GM21447 (cell line): ENCODE measurements around the gene DTNBP1.

Experiments used
- ATAC-seq: cut with Tn5 transposase; IDR thresholded peaks from one replicate; pipeline ENCODE4 v1.9.1; 2021; ENCODE audit not compliant: unreplicated experiment

DTNBP1 gene

DNA sequence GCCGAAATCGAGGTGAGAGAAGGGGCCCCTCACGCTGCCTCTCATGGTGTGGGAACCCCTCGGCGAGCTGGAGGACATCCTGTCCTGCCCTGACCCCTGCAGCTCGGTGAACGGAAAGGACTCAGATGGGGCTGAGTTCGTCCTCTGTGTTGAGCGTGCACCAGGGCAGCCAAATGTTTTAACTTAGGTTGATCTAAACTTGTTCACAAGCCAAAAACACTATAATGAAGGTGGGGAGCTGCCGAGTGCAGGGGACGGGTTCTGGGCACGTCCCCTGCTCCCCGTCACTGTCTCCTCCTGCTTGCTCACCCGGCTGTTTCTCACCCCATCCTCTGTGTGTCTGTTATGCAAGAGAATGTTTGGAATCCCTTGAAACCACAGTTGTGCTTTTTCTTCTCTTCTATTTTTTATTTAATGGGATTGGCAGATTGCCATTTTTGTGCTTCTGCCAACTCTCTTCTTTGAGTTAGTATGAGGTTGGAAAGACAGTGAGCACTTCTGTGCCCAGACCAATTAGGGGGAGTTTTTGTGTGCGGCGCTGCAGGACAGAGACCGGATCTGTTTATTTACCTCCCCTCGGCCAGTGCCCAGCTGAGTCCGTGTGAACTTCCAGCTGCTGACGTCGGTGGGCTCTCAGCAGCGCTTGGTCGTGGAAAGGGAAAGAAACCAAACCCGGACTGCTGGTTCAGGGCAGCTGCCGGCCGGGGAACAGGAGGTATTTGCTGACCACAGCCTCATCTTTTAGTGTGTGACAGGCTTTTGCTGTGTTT lies 158.1 kb downstream of the DTNBP1 start:
- no peak for ATAC-seq

DNA sequence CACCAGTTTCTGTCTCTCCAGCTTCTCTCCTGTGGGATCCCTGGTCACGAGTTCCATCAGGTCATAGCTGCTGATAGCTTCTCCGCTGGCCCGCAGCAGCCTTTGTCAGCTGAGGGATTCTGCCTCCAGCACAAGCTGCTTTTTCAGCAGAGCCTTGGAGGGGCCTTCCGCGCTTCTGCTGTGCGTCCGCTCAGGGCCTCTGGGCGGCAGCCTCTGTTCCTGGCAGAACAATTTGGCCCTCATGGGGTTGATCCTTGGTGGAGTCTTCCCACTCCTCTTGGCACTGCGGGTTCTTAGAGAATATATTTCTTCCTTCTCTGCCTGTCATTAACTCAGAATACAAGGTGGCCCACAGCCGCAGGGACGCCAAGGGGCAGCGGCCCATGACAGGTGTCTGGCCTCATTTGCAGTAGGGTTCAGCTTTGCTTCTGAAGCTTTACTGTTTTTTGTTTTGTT lies 158.8 kb downstream of the DTNBP1 start:
- no peak for ATAC-seq

DNA sequence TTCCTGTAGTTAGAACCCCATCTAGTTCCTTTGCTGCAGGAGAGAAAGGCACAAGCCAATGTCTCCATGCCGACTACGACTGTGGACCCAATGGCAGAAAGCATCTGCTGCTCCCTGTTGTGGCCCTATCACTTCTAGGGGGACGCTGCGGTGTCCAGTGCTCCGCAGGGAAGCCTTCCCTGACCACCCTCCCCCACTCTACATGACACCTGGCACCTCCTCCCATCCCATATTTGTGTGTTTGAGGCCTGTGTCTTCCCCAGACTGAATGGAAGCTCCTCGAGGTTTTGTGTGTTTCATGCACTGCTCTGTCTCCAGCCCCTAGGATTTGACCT lies 159.5 kb downstream of the DTNBP1 start:
- no peak for ATAC-seq

DNA sequence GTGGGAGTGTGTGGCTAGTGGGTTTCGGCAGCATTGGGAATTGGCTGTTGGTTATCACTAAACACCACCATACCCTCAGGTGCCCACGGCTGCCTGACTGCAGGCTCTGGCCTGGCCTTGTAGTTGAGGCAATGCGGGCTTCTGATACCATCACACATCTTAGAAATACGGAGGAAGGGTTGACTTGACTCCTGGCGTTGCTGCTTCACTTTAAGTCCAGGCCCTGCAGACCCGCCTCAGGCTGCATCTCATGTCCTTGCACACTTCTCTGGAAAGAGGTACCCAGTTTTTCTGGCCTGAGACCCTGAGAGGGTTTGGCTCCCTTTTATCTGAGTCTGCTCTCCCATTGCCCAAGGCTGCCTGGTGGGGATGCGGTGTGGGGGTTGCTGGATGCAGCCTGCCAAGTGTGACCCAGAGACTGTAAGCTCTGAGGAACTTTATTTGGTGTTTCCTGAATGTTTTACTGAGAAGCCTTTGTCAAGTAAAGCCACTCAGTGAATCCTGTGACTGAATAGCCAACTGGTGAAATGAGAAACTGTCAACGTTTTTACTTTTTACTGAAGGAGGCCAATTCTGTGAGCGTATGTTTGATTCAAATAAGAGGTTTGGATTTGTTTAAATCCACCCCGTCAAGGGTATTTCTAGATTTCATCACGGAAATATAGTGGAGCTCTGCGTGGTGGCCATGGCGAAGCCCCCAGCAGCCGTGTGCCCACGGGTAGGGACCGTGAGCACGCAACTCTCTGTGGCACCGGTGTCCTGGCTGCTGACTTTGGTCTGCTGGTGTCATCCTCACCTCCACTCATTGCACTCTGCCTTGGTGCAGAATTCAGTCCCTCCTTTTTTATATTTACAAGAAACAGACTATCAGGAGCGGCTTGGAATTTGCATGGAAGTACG lies 160.1 kb downstream of the DTNBP1 start:
- no peak for ATAC-seq

DNA sequence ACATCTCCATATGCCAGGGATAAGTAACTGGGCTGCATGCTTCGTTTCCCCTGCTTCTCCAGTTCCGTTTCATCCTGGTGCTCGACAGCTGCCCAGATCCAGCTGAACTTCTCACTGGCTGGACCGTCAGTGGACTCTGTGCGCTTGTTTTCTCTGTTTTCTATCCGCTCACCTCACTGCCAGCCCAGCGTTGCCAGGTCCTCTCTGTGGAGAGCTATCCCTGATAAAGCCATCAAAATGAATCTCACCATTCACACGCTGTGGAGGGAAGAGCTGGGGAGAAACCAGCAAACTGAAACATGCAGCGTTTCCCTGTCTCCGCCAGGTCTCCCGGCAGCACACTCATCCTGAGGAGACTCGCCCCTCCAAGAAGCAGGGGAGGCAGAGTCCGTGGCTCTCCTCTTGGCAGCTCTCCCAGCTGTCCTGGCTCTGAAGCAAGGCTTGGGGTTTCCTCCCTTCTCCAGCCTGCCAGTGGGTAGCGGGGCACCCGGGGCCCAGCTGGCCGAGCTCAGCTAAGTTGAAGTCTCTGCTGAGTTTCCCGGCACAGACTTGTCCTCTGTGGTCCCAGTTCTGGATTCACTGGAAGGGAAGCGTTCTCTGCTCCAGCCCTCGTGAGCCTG lies 160.9 kb downstream of the DTNBP1 start:
- ATAC-seq: no peak

DNA sequence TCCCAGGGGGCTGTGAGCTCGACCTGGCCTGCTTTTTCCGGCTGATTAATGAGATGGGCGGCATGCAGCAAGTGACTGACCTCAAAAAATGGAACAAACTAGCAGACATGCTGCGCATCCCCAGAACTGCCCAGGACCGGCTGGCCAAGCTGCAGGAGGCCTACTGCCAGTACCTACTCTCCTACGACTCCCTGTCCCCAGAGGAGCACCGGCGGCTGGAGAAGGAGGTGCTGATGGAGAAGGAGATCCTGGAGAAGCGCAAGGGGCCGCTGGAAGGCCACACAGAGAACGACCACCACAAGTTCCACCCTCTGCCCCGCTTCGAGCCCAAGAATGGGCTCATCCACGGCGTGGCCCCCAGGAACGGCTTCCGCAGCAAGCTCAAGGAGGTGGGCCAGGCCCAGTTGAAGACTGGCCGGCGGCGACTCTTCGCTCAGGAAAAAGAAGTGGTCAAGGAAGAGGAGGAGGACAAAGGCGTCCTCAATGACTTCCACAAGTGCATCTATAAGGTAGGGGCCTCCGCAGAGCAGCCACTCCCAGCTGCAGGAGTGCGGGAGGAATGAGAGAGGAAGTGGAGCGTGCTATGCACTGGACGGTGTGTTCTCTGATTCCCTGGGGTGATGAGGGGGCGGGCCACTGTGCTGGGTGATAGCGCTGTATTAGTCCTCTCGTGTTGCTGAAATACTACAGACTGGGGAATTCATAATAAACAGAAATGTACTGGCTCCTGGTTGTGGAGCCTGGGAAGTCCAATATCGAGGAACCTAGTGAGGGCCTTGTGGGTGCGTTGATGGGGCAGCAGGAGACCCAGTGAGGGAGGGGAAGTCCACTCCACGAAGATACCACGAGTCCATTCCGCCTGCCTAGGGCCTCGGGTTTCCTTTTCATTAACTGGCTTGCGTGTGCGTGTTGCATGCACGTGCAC lies 161.7 kb downstream of the DTNBP1 start:
- ATAC-seq: no peak

DNA sequence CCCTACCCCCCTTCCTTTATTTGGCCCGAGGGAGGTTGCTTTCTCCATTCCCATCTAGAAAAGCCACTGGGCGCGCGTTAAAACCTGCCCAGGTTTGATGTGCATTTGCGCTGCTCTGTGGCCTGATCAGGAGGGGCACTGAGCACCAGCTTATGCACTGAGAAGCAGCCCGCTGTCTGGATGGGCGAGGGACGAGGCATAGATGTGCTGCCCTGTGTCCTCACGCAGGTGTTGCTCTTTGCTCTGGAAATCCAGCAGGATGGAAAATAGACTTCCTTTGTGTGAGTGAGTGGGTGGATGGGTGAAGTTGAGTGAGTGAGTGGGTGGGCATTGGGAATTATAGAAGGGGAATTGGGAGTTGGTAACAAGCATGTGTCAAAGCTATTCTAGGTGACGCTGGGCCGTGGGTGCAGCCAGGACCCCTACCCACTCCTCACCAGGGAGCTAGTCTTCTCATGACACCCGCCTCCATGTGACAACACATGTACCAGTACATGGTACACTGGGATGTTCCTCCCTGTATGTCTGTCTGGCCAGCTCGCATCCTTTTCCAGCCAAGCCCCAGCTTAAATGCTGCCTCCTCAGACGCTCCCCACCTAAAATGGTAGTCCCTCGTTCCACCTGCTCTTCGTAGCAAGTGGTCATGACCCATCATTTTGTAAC lies 162.6 kb downstream of the DTNBP1 start:
- no peak for ATAC-seq

DNA sequence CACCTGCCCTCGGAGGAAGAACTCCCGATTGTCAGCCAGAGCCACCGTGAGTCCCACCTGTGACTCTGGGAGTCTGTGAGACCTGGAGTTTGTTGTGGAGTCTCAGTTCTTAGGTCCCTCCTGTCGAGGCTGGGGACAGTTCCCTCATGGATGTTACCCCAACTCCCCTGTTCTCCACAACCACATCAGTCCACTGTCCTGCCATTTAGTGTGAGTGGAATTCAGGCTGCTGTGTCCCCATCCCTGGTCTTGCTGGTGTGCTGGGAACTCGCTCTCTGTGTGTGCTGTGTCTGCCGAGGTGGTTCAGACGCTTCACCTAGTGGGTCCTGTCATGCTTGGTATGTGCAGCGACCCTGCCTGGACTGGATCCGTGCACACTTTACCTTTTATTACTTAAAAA lies 163.2 kb downstream of the DTNBP1 start:
- ATAC-seq: no peak

DNA sequence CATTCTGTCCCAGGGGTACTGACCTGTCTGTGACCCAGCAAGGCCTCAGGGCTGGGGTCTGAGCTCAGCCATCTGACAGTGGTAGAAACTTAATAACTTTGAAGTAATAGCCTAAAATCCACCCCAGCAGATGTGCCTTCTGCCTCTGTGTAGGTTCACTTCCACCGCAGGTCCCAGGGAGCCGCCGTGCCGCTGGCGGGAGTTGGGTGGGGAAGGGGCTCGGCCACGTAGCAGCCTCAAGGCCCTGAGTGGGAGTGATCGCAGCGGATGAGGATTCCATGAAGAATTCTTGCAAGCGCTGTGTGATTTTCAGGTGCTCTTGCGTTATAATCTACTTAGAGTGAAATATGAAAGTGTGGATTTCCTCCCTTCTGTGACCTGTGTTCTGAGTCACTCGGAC lies 163.7 kb downstream of the DTNBP1 start:
- ATAC-seq: no peak

DNA sequence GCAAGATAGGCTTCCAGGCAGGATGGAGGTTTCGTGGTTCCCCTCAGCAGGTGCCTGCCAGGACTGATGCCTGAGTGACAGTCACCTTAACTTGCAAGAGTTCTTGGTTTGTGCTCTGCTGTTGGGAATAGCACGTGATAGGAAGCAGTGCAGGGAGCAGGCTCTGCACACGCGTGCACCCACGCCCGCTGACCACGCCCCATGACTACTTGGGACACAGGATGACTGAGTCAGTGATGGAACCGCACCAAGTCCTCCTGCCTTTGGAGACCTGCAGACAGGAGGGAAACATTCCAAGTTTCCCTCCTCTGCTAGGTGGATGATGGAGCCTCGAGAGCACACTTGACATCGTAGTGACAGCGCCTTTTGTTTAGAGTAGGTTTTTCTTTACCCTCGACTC lies 164.2 kb downstream of the DTNBP1 start:
- ATAC-seq: no peak

DNA sequence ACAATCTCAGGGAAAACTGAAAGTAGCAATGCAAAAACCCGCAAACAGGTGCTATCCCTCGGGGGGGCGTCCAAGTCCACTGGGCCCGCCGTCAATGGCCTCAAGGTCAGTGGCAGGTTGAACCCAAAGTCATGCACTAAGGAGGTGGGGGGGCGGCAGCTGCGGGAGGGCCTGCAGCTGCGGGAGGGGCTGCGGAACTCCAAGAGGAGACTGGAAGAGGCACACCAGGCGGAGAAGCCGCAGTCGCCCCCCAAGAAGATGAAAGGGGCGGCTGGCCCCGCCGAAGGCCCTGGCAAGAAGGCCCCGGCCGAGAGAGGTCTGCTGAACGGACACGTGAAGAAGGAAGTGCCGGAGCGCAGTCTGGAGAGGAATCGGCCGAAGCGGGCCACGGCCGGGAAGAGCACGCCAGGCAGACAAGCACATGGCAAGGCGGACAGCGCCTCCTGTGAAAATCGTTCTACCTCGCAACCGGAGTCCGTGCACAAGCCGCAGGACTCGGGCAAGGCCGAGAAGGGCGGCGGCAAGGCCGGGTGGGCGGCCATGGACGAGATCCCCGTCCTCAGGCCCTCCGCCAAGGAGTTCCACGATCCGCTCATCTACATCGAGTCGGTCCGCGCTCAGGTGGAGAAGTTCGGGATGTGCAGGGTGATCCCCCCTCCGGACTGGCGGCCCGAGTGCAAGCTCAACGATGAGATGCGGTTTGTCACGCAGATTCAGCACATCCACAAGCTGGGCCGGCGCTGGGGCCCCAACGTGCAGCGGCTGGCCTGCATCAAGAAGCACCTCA lies 166.3 kb downstream of the DTNBP1 start:
- ATAC-seq: no peak

DNA sequence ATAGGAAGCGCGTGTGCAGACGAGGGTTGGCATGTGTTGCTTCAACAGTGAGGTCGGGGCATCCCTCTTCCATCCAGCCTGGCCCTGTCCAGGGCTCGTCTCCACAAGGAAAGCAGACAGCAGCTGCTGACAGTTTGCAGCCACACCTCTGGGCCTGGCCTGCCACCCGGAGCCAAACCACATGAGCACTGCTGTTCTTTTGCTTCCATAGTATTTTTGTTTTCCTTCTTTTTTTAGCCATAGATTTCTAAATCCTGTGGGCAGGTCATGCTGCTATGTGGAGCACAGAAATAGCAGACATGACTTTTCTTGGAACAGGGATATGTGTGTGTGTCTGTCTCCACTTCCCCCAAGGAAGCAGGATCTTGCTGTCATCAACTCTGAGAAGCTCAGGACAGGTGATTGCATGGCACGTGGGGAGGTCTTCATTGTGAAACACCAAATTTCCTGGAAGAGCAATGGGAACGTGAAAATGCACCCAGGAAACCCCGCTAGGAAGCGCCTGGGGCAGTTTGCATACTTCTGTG lies 167.4 kb downstream of the DTNBP1 start:
- ATAC-seq: no peak

DNA sequence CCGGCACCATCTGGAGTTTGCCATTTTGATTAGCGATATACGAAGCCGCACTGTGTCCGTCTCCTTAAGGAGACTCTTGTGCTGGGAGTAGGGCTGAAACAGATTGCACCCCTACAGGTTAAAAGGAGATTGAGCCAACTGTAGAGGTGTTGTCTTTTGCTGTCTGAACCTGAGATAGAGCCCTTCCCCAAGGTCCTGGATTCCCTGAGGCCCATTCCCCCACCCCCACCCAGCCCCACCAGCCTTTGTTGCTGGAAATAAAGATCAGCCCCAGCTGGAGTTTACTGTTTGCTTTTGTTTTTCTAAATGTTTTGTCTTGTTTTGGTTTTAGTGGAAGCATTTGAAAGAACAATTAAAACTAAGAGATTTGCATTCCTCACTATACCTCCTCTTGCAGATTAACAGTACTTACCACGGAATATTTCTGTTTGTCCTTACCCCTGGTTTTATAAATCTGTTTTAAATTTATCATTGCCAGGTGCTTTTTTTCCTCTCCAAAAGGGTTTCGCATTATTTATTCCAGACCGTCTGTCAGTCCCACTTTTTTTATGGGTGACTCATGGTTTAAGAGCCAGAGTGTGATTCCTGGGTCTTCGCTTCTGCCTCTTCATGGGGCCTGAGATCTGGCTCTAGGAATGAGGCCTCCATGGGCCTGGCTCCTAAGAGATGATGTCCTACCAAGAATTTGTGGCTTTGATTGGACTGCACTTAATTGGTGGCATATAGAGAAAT lies 169.2 kb downstream of the DTNBP1 start:
- no peak for ATAC-seq

DNA sequence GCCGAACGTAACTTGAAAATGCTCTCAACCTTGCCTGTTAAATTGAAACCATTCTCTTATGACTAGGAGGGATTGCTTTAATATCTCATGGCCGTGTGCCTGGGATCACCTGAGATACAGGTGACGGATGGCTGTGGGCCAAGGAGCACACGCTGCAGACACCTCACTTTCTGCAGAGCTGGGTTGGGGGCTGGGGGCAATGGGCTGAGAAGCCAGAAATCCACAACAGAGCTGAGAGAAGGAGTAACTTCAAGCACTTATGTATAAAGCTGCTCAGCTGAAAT lies 170.9 kb downstream of the DTNBP1 start:
- ATAC-seq: no peak

DNA sequence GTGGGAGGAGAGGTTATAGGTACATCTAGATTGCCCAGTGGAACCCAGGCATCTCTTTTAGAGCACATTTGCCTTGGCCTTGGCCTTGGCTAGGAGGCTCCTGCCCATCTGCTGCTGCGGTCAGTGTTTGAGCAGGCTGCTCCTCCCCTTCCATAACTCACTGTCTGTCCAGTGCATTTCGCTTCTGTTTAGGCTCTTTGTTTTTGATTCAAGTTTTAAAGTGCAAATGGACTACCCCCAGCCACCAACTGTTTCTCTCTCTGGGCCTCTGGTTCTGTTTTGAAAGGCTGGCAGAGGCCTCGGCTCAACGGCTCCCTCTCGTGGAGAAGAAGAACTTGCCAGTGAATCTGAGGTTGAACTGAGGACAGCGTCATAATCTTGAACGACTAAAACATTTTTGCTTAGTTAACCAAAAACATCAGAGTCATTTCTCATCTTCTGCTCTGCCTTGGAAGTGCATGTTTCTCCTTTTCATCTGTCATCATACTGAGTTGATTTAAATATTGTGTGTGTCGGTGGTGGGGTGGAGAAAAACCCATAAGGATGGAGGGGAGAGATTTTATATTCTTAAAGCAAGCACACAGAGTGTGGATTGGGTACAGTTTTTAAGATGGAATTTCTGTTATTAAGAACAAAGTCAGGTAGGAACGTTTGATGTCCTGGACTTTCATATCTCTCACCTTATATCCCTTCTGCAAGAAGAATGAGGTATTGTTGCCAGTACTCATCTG lies 171.4 kb downstream of the DTNBP1 start:
- no peak for ATAC-seq

DNA sequence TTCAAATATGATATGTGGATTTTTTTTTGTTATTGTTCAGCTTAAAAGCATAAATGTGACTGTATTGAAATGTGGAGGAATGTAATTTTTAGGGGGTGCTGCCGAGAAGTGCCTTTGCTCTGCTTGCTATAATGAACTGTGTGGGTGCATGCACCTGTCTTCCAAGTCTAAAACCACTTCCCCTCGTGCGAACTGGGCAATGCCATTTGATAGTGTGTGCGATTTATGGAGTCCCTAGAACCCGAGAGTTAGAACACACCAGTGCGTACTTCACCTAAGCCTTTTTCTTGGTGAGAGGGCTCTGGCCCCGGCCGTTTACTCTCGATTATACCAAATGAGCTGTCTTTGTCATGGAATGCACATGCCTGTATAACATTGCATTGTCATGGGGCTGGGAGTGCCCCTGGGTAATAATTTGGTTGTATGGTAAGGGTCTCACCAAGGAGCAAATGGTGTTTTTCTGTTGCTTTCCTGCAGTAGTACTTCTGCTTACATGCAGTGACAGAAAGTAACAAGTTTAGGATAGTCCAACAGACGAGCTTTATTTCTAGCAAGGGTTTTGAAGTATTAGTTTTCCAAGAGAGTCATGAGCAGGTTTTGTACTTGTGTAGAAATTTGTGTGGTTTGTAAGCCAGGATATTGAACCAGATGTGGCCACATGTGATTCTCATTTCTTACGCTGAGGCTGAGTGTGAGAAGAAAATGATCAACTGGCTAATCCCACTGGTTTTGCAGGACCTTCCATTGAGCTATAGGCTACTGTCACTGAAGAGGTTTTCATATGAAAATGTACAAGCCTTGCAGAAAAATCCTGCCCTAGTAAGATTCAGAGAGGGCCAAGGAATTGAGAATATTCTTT lies 172.4 kb downstream of the DTNBP1 start:
- no peak for ATAC-seq

DNA sequence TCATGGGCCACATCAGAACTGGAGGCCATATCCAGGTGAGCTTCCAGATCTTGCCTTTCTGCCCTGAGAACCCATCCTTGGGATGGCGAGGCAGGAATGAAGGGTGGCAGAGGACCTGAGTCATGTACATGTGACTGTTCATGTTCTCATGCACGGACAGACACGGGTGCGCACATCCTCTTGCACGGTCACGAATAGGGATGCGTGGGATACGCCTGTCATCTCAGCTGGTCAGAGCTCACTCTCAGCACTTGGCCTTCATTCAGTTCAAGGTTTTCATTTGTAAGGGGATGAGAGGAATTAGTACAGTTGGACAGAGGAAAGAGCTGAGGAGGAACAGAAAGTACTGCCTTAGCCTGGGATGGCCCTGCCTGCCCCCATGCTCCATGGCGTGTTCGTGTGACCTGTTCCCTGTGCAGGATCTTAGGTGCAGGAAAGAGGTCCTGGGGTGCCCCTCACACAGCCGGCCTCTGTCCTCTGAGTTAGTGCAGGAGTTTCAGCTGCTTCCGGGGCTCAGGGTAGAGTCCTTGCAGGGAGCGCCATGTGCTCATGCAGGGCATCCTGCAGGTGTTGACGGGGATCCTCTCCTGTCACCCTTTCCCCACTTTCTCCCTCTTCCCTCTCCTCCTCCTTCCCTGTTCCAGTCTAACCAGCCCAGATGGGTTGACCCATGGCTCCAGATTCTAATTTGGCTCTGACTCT lies 173.4 kb downstream of the DTNBP1 start:
- no peak for ATAC-seq
